Loucy (cell line): ENCODE measurements around the gene CFAP119.

ENCODE experiments used
- H2AFZ ChIP-seq: fragments of 200-600 bp; sonication (generic); 2 replicates; pipeline ENCODE4 v1.6.0; 2016; ENCODE audit warnings: antibody characterized with exemption, mild to moderate bottlenecking, low read length, moderate library complexity
- H3F3A ChIP-seq: fragments of 200-600 bp; 2 replicates; pipeline ENCODE4 v1.6.0; 2016; ENCODE audit warnings: antibody characterized with exemption, low read depth, mild to moderate bottlenecking
- H3K27me3 ChIP-seq: fragments of 200-600 bp; sonication (generic); 2 replicates; pipeline ENCODE4 v1.6.1; 2014; ENCODE audit warnings: low read length, mild to moderate bottlenecking; ENCODE audit not compliant: insufficient read depth, poor library complexity, severe bottlenecking
- H3K36me3 ChIP-seq: fragments of 200-600 bp; sonication (generic); 2 replicates; pipeline ENCODE4 v1.6.1; 2016; ENCODE audit warnings: low read length; ENCODE audit not compliant: insufficient read depth
- H3K4me1 ChIP-seq: fragments of 200-600 bp; sonication (generic); 2 replicates; pipeline ENCODE4 v1.5.1; 2014; ENCODE audit warnings: low read length, mild to moderate bottlenecking; ENCODE audit not compliant: insufficient read depth, poor library complexity, severe bottlenecking
- H3K4me2 ChIP-seq: fragments of 200-600 bp; sonication (generic); 2 replicates; pipeline ENCODE4 v1.6.0; 2014; ENCODE audit warnings: antibody characterized with exemption, low read length, low read depth, mild to moderate bottlenecking; ENCODE audit not compliant: poor library complexity, severe bottlenecking
- H3K4me3 ChIP-seq: fragments of 200-600 bp; sonication (generic); 2 replicates; pipeline ENCODE4 v1.5.1; 2014; ENCODE audit warnings: low read length, mild to moderate bottlenecking, mixed read lengths; ENCODE audit not compliant: poor library complexity, severe bottlenecking
- H3K79me2 ChIP-seq: fragments of 200-600 bp; sonication (generic); 2 replicates; pipeline ENCODE4 v1.6.1; 2014; ENCODE audit warnings: low read length; ENCODE audit not compliant: insufficient read depth
- H3K9ac ChIP-seq: fragments of 200-600 bp; sonication (generic); 2 replicates; pipeline ENCODE4 v1.6.0; 2014; ENCODE audit warnings: mild to moderate bottlenecking, low read depth, low read length, moderate library complexity; ENCODE audit not compliant: poor library complexity, severe bottlenecking
- H3K9me2 ChIP-seq: fragments of 200-600 bp; sonication (generic); replicated peaks from 2 replicates; pipeline ENCODE4 v1.6.1; 2016; ENCODE audit warnings: low read depth, low read length, mixed read lengths
- H3K9me3 ChIP-seq: fragments of 200-600 bp; sonication (generic); 2 replicates; pipeline ENCODE4 v1.6.1; 2014; ENCODE audit warnings: mild to moderate bottlenecking, antibody characterized with exemption, low read length, low read depth; ENCODE audit not compliant: insufficient read depth
- H4K20me1 ChIP-seq: fragments of 200-600 bp; sonication (generic); 2 replicates; pipeline ENCODE4 v1.6.0; 2014; ENCODE audit warnings: antibody characterized with exemption, low read length, mild to moderate bottlenecking; ENCODE audit not compliant: insufficient read depth, poor library complexity, severe bottlenecking
- EZH2phosphoT487 ChIP-seq: fragments of 200-600 bp; IDR thresholded peaks from 2 replicates; pipeline ENCODE4 v1.6.1; 2018; ENCODE audit warnings: antibody characterized with exemption, mild to moderate bottlenecking, moderate library complexity, borderline replicate concordance
- TF ChIP-seq, protein P1 (sequence below): fragments of 200-600 bp; sonication (generic); conservative IDR thresholded peaks from 2 replicates; pipeline ENCODE4 v1.5.1; 2014; ENCODE audit warnings: mild to moderate bottlenecking, antibody characterized with exemption, low read length

The CFAP119 gene

DNA sequence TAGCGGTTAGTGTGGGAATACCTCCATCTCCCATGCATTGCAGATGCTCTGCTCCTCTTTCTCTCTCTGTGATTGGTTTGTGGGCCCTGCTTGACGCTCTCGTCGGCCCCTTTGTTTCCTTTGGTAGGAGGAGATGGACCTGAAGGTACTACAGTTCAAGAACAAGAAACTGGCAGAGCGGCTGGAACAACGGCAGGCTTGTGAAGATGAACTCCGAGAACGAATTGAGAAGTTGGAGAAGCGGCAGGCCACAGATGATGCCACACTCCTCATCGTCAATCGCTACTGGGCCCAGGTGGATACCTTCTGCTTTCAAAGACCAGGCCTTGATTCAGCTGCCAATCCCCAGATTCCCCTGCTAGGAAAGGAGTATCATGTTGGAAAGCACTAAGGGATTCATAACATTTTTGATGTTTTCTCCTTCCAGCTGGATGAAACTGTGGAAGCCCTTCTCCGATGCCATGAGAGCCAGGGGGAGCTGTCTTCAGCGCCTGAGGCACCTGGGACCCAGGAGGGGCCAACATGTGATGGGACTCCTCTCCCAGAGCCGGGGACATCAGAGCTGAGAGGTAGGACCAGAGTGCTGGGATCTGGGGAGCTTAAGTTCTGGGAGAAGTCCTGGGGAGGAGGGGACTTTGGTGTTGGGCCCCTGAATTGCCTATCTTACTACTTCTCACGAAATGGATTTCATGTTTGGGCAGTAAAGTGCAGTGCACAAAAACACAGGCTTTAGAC is 1.3 kb upstream of the CFAP119 start:
- Histone ChIP-seq H3K27me3 (no peaks in the 10 kb centered on the region), H3K79me2 (peaks cover 28% of the 10 kb centered on the region), H3K36me3 (peaks cover 42% of the 10 kb centered on the region; the same call in 1 of the 2 replicates), H2AFZ (no peak overlapping the region), H3K4me3 (peak overlapping the region; percentile 87), H3F3A (no peaks in the 10 kb centered on the region), H3K4me2 (peak overlapping the region; percentile 88), H3K9me3 (no peaks in the 10 kb centered on the region), H3K4me1 (peaks cover 23% of the 10 kb centered on the region), H3K9me2 (no peaks in the 10 kb centered on the region), H3K9ac (peak overlapping the region; percentile 86), H4K20me1 (peaks cover 22% of the 10 kb centered on the region)
- TF ChIP-seq, protein P1, sequence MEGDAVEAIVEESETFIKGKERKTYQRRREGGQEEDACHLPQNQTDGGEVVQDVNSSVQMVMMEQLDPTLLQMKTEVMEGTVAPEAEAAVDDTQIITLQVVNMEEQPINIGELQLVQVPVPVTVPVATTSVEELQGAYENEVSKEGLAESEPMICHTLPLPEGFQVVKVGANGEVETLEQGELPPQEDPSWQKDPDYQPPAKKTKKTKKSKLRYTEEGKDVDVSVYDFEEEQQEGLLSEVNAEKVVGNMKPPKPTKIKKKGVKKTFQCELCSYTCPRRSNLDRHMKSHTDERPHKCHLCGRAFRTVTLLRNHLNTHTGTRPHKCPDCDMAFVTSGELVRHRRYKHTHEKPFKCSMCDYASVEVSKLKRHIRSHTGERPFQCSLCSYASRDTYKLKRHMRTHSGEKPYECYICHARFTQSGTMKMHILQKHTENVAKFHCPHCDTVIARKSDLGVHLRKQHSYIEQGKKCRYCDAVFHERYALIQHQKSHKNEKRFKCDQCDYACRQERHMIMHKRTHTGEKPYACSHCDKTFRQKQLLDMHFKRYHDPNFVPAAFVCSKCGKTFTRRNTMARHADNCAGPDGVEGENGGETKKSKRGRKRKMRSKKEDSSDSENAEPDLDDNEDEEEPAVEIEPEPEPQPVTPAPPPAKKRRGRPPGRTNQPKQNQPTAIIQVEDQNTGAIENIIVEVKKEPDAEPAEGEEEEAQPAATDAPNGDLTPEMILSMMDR = no peak
- no peak for TF ChIP-seq EZH2phosphoT487

DNA sequence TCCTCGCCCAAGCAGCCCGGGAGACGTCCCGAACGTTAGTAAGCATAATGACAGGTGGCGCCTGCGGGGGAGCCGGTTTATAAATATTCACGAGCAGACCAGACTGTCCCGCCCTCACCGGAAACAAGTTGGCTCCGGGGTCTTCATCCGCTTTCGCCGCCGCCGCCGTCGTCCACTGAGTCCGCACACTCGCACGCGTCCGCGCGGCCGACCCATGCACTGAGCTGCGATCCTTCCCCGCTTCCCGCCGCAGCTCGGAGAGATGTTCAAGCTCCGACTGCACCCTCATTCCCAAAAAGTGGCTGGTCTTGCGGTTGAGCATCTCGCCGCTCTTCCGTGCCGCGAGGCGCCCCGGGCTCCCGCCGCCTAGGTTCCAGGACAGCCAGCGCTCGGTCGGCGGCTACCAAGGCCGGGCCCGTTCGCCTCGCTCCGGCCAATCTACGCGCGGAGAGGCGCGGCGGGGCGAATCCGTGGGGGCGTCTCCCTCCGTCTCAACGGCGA is 385 bp downstream of the CFAP119 start:
- H3K9me3 ChIP-seq = no peaks in the 10 kb centered on the region
- H2AFZ ChIP-seq = peak overlapping the region; percentile 88
- H3K4me3 ChIP-seq = peak overlapping the region; percentile 87
- H3K27me3 ChIP-seq = no peaks in the 10 kb centered on the region
- no peak for TF ChIP-seq EZH2phosphoT487
- TF ChIP-seq, protein P1 = no peak
- peaks cover 25% of the 10 kb centered on the region; the same call in 1 of the 2 replicates for H3K36me3 ChIP-seq
- no peaks in the 10 kb centered on the region for H3K9me2 ChIP-seq
- H4K20me1 ChIP-seq = peaks cover 22% of the 10 kb centered on the region
- peaks cover 23% of the 10 kb centered on the region for H3K4me1 ChIP-seq
- peak overlapping the region; percentile 80 for H3K4me2 ChIP-seq
- H3F3A ChIP-seq = no peaks in the 10 kb centered on the region
- H3K9ac ChIP-seq = peak overlapping the region; percentile 56
- peaks cover 28% of the 10 kb centered on the region for H3K79me2 ChIP-seq

DNA sequence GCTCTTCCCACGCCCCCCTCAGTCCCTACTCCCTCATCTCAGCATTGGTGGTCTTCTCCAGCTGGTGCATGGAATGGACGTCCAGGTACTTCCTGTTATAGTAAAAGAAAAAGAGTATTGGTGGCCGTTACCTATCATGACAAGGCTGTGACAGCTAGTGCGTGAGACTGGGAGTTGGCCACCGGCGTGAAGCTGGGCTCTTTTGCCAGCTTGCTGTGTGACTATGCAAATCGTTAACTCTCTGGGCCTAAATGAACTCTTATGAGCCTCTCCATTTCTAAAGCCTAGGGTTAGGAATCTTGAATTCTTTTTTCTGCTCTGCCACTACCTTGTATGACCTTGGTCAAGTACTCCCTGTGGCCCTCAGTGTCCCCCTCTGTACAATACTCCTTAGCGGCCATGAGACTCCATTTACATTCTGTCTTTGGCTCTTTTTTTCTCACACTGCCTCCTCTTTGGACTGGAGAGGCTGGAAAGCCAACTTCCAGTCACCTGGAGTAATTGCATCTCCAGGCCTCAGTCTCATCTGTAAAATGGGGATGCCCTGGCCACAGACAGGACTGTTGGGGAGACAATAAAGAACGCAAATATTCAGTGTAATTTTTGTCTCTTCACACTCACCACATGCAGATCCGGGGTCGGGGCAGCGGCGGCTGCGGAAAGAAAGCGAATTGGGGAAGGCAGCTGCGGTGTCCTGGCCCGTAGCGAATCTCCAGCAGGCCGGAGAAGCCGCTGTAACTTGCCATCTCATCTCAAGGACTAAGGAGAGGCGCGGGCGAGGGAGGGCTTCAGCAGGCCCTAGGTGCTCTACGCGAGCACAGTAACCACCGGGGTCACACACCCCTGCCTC is 1.1 kb downstream of the CFAP119 start:
- Histone ChIP-seq H3K4me1 (peaks cover 23% of the 10 kb centered on the region), H4K20me1 (peaks cover 22% of the 10 kb centered on the region), H3K27me3 (no peaks in the 10 kb centered on the region), H3K4me2 (peak overlapping the region; percentile 80), H3K9me2 (no peaks in the 10 kb centered on the region), H3K4me3 (peak overlapping the region; percentile 87), H3K9me3 (no peaks in the 10 kb centered on the region), H3F3A (no peaks in the 10 kb centered on the region), H2AFZ (peak overlapping the region; percentile 88; the same call in 1 of the 2 replicates), H3K9ac (peak overlapping the region; percentile 56), H3K36me3 (peaks cover 18% of the 10 kb centered on the region; the same call in 1 of the 2 replicates), H3K79me2 (peaks cover 28% of the 10 kb centered on the region)
- TF ChIP-seq, protein P1 = no peak
- TF ChIP-seq EZH2phosphoT487 = no peak
